Erythroblast (primary cell): ENCODE results near the gene TMEM30B.

Experiments
- GATA1 ChIP-seq: IDR thresholded peaks from 2 replicates; pipeline ENCODE4 v1.6.1; 2011; ENCODE audit warnings: low read depth, mild to moderate bottlenecking, control low read depth, low read length, moderate library complexity
- POLR2A ChIP-seq: IDR thresholded peaks from 2 replicates; pipeline ENCODE4 v1.6.1; 2011; ENCODE audit warnings: mild to moderate bottlenecking, low read length

GRCh38 chr14:61227884-61228591, 53.1 kb downstream of the TMEM30B start:
- TF ChIP-seq POLR2A (no peak), GATA1 (no peak)
